ENCODE measurements around the gene ALG14. TPM values are rescaled to one million over a fixed set of nuclear protein-coding genes. Genes with fewer than 3 reads are reported as not detected.

ALG14 gene
- total RNA-seq, 1 donor from 2014 or later, result 7.5 TPM

GRCh38 chr1:94993931-94994645 is 78.7 kb downstream of the ALG14 start:
- Mint-ChIP-seq H3K27me3 (no peaks in the 10 kb centered on the region), H3K36me3 (ENCODE audit: low read depth) (no peaks in the 10 kb centered on the region), H3K9me3 (no peaks in the 10 kb centered on the region), H3K27ac (no peak overlapping the region), H3K4me3 (no peak overlapping the region), H3K4me1 (no peaks in the 10 kb centered on the region)
- DNase-seq (no peak), ATAC-seq (ENCODE audit: low read depth) (no peak)
- ChIA-PET CTCF (no interaction called here), POLR2A (interaction anchor here (0.6 kb wide), 1 partner anchor 53 kb away, joined by 4 read pairs; no protein-coding TSS in a partner anchor)
- intact Hi-C loops (cut with micrococcal nuclease), result no loop called here
- TF ChIP-seq CTCF (IDR thresholded peaks at IDR 0.05), result no peak

DNA sequence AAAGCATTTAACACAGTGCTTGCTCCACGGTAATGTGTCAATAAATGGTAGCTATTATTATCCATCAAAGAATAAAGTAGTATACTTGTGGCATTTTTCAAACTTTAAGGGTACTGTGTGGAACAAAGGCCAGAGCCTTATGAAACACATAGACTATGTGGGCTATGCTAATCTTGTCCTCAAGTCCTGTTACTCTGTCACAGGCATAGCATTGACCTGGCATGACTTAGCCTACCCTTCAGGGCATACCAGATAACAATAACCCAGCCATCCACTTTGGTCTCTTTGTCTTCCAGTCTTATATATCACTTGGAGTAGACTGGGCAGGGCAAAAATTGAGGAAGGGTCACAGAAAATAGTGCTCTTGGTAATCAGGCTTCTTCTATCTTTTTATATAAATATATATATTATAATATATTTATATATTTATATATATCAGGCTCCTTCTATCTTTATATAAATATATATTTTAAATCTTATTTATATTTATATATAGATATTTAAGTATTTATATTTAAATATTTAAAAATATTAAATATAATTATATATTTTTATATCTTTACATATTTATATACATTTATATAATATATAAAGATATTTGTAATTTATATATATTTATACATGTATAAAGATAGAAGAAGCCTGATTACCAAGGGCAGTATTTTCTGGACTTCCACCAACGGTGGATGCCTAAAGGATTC is 79.7 kb downstream of the ALG14 start:
- no peak for TF ChIP-seq CTCF (IDR thresholded peaks at IDR 0.05)
- Mint-ChIP-seq H3K27me3 (no peaks in the 10 kb centered on the region), H3K9me3 (no peaks in the 10 kb centered on the region), H3K36me3 (ENCODE audit: low read depth) (no peaks in the 10 kb centered on the region), H3K4me3 (no peak overlapping the region), H3K4me1 (peaks cover under 1% of the 10 kb centered on the region), H3K27ac (no peak overlapping the region)
- intact Hi-C loops (cut with micrococcal nuclease), result no loop called here
- no peak for ATAC-seq (ENCODE audit: low read depth)
- no peak for DNase-seq
- ChIA-PET POLR2A (no interaction called here), CTCF (no interaction called here)

DNA sequence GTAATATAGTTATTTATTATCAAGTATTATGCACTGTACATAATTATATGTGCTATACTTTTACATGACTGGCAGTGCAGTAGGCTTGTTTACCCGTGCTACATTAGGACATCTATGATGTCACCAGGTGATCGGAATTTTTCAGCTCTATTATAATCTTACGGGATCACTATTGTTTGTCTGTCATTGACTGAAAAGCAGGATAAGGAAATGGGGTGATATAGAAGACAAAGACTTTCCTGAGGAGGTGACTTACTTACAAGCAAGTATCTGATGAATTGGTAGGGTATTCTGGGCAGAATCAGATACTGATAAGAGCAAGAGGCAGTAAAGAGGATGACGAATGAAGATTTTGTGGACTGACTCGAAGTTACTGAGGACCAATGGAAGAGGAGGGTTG is 80.6 kb downstream of the ALG14 start:
- Mint-ChIP-seq H3K27me3 (no peaks in the 10 kb centered on the region), H3K4me1 (peaks cover 3% of the 10 kb centered on the region), H3K9me3 (no peaks in the 10 kb centered on the region), H3K36me3 (ENCODE audit: low read depth) (no peaks in the 10 kb centered on the region), H3K4me3 (no peak overlapping the region), H3K27ac (no peak overlapping the region)
- no peak for DNase-seq
- CTCF ChIA-PET, result no interaction called here
- intact Hi-C loops (cut with micrococcal nuclease), result no loop called here
- TF ChIP-seq CTCF (IDR thresholded peaks at IDR 0.05), result no peak
- ATAC-seq (ENCODE audit: low read depth), result no peak
- POLR2A ChIA-PET, result interaction anchor here (0.6 kb wide), 1 partner anchor 20 kb away, joined by 3 read pairs; no protein-coding TSS in a partner anchor

DNA sequence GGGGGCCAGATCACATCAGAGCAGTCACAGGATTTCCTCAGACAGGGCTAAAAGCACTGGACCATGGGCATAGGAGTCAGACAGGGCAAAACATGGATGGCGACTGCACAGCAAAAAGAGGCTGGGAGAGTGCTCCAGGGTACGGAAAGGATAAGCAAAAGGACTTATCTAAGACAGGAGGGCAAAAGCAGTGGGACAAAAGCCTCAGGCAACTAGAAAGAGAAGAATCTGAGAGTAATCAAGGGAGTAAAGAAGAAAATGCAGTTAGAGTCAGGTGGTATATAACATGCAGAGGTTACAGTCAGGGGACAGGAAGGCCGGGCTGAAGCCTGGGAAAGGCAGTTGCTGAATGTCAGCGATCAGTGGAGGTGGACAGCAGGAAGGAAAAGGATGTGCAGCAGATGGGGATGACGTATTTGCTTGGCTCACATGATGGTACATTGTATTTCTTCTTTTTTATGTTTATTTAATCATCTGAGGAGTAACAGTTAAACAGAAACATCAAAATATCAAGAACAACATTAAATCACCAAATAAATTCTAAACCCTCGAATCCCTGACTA is 82.8 kb downstream of the ALG14 start:
- ChIA-PET CTCF (no interaction called here), POLR2A (no interaction called here)
- DNase-seq, result no peak
- Mint-ChIP-seq H3K36me3 (ENCODE audit: low read depth) (no peaks in the 10 kb centered on the region), H3K27me3 (no peaks in the 10 kb centered on the region), H3K4me3 (no peak overlapping the region), H3K9me3 (no peaks in the 10 kb centered on the region), H3K4me1 (peaks cover 3% of the 10 kb centered on the region), H3K27ac (no peak overlapping the region)
- intact Hi-C loops (cut with micrococcal nuclease), result no loop called here
- TF ChIP-seq CTCF (IDR thresholded peaks at IDR 0.05), result no peak
- no peak for ATAC-seq (ENCODE audit: low read depth)

- Mint-ChIP-seq H3K36me3 (ENCODE audit: low read depth) (no peaks in the 10 kb centered on the region), H3K4me3 (no peak overlapping the region), H3K9me3 (no peaks in the 10 kb centered on the region), H3K4me1 (peaks cover 4% of the 10 kb centered on the region), H3K27ac (no peak overlapping the region), H3K27me3 (no peaks in the 10 kb centered on the region)
- CTCF ChIA-PET, result interaction anchor here (1.4 kb wide), 1 partner anchor 54 kb away, joined by 4 read pairs; no protein-coding TSS in a partner anchor
- no peak for DNase-seq
- intact Hi-C loops (cut with micrococcal nuclease), result no loop called here
- no peak for ATAC-seq (ENCODE audit: low read depth)
- TF ChIP-seq CTCF (IDR thresholded peaks at IDR 0.05), result no peak
- POLR2A ChIA-PET, result no interaction called here
Observed at GRCh38 chr1:94989398-94989797, 83.4 kb downstream of the ALG14 start.

Data from activated B cell treated with CpG ODN at 0.5 μM for 24 hours (primary cell).